Thymus (tissue), 11 donors: ENCODE measurements around the gene ZNF629. TPM values are rescaled to one million over a fixed set of nuclear protein-coding genes. Genes with fewer than 3 reads are reported as not detected.
A peak's percentile ranks its signal among the peaks of the same experiment; 100 is the strongest.

Source experiments
- DNase-seq, 9 donors: peaks; one replicate each; pipeline ENCODE4 v3.0.0-alpha.2; 2013; ENCODE audit warnings: low spot score in 9 of 9, low read depth in 6 of 9, missing footprints in 1 of 9
- H3K27ac ChIP-seq, 2 donors: one replicate each; pipeline ENCODE4 v1.5.1; 2013; ENCODE audit warnings: control low read depth in 1 of 2, low read depth in 1 of 2, low read length in 1 of 2, mild to moderate bottlenecking in 1 of 2, moderate library complexity in 1 of 2
- H3K27me3 ChIP-seq, 2 donors: one replicate each; pipeline ENCODE4 v1.5.1; 2013; ENCODE audit warnings: low read length in 1 of 2; ENCODE audit not compliant: control insufficient read depth in 2 of 2, insufficient read depth in 1 of 2
- H3K36me3 ChIP-seq, 2 donors: one replicate each; pipeline ENCODE4 v1.5.1; 2013; ENCODE audit warnings: low read length in 1 of 2, mild to moderate bottlenecking in 1 of 2, moderate library complexity in 1 of 2; ENCODE audit not compliant: control insufficient read depth in 2 of 2, insufficient read depth in 2 of 2
- H3K4me1 ChIP-seq, 2 donors: one replicate each; pipeline ENCODE4 v1.5.1; 2013; ENCODE audit warnings: low read length in 2 of 2; ENCODE audit not compliant: control insufficient read depth in 2 of 2, insufficient read depth in 2 of 2
- H3K4me3 ChIP-seq, 2 donors: one replicate each; pipeline ENCODE4 v1.5.1; 2013; ENCODE audit warnings: low read length in 2 of 2, control low read depth in 1 of 2, mild to moderate bottlenecking in 1 of 2
- H3K9me3 ChIP-seq, 2 donors: one replicate each; pipeline ENCODE4 v1.5.1; 2013; ENCODE audit warnings: low read length in 1 of 2, mild to moderate bottlenecking in 1 of 2; ENCODE audit not compliant: control insufficient read depth in 2 of 2, insufficient read depth in 1 of 2
- WGBS: extraction: QIAGEN DNeasy Blood & Tissue Kit; methylation state at CpG from one replicate; pipeline ENCODE4 v1.1.7; 2013; 5-methylcytosine and 5-hydroxymethylcytosine counted together
- polyA plus RNA-seq: library from polyadenylated mRNA; stranded (reverse); fragments of 200-250 nt; gene quantifications from one replicate; pipeline ENCODE4 v1.2.3, GENCODE V29; 2013
- total RNA-seq: library from RNA; stranded (reverse); fragments of 120-200 nt; gene quantifications from one replicate; pipeline ENCODE4 v1.2.4, GENCODE V29; 2013
- donor health status: healthy.

Gene ZNF629
- total and polyA plus RNA-seq, 2 donors, result 4.6 to 5.0 TPM

GRCh38 chr16:30764086-30764485 lies 22.9 kb downstream of the ZNF629 start:
- peaks cover 52 to 58% of the 10 kb centered on the region in 2 donors for H3K36me3 ChIP-seq
- no peak overlapping the region for H3K27ac ChIP-seq
- no peaks in the 10 kb centered on the region for H3K9me3 ChIP-seq
- H3K4me1 ChIP-seq, result peaks cover 8 to 22% of the 10 kb centered on the region in 2 donors
- no peak overlapping the region for H3K4me3 ChIP-seq
- WGBS, result 98% methylated on average over 11 of the region's 11 CpGs
- DNase-seq, result no peak
- H3K27me3 ChIP-seq, result no peaks in the 10 kb centered on the region

GRCh38 chr16:30762991-30763725 lies 23.8 kb downstream of the ZNF629 start:
- DNase-seq, result no peak
- no peaks in the 10 kb centered on the region for H3K27me3 ChIP-seq
- peaks cover 43 to 53% of the 10 kb centered on the region in 2 donors for H3K36me3 ChIP-seq
- H3K4me3 ChIP-seq, result peak overlapping the region; percentile 57 to 66
- H3K9me3 ChIP-seq, result no peaks in the 10 kb centered on the region
- H3K27ac ChIP-seq, result peak overlapping the region in 1 of 2 donors; percentile 80
- 86% methylated on average over 15 of the region's 15 CpGs for WGBS
- peaks cover 8 to 22% of the 10 kb centered on the region in 2 donors for H3K4me1 ChIP-seq

GRCh38 chr16:30761928-30762902 lies 24.8 kb downstream of the ZNF629 start, which contains the start of the genes CFAP119 and RNF40:
Gene CFAP119, minus strand, starts transcription at chr16:30762062. Its CDS starts 314 bp downstream, at chr16:30761748.
Gene RNF40, plus strand, starts transcription at chr16:30762322. Its CDS starts 224 bp downstream, at chr16:30762546.
- DNase-seq, result peak; percentile 85 to 95 (median 90)
- 1% methylated on average over 60 of the region's 60 CpGs for WGBS
- peaks cover 39 to 51% of the 10 kb centered on the region in 2 donors for H3K36me3 ChIP-seq
- H3K27ac ChIP-seq, result peak within 1 kb of the TSS; percentile 75 to 80
- no peaks in the 10 kb centered on the region for H3K9me3 ChIP-seq
- peaks cover 8 to 22% of the 10 kb centered on the region in 2 donors for H3K4me1 ChIP-seq
- peak within 1 kb of the TSS; percentile 57 to 66 for H3K4me3 ChIP-seq
- H3K27me3 ChIP-seq, result no peaks in the 10 kb centered on the region

- no peaks in the 10 kb centered on the region for H3K9me3 ChIP-seq
- peak in 2 of 9 donors; percentile 22 to 54 for DNase-seq
- peak overlapping the region; percentile 57 to 66 for H3K4me3 ChIP-seq
- H3K27ac ChIP-seq, result peak overlapping the region; percentile 62 to 80
- H3K27me3 ChIP-seq, result no peaks in the 10 kb centered on the region
- 1% methylated on average over 64 of the region's 64 CpGs for WGBS
- H3K36me3 ChIP-seq, result peaks cover 39 to 51% of the 10 kb centered on the region in 2 donors
- H3K4me1 ChIP-seq, result peaks cover 8 to 22% of the 10 kb centered on the region in 2 donors
Observed at GRCh38 chr16:30761427-30761927, 25.5 kb downstream of the ZNF629 start.

GRCh38 chr16:30760577-30761426 lies 26.2 kb downstream of the ZNF629 start:
- no peak overlapping the region for H3K27ac ChIP-seq
- peak overlapping the region; percentile 57 to 66 for H3K4me3 ChIP-seq
- peaks cover 39 to 50% of the 10 kb centered on the region in 2 donors for H3K36me3 ChIP-seq
- H3K9me3 ChIP-seq, result no peaks in the 10 kb centered on the region
- H3K4me1 ChIP-seq, result peaks cover 8 to 22% of the 10 kb centered on the region in 2 donors
- DNase-seq, result no peak
- no peaks in the 10 kb centered on the region for H3K27me3 ChIP-seq
- 31% methylated on average over 26 of the region's 26 CpGs for WGBS

GRCh38 chr16:30760001-30760559 lies 26.9 kb downstream of the ZNF629 start:
- WGBS, result 97% methylated on average over 7 of the region's 7 CpGs
- Histone ChIP-seq H3K4me1 (peaks cover 8 to 22% of the 10 kb centered on the region in 2 donors), H3K9me3 (no peaks in the 10 kb centered on the region), H3K27me3 (no peaks in the 10 kb centered on the region), H3K27ac (no peak overlapping the region), H3K4me3 (no peak overlapping the region), H3K36me3 (peaks cover 38 to 48% of the 10 kb centered on the region in 2 donors)
- no peak for DNase-seq

- 56% methylated on average over 10 of the region's 10 CpGs for WGBS
- no peak for DNase-seq
- H3K36me3 ChIP-seq, result peaks cover 38 to 47% of the 10 kb centered on the region in 2 donors
- no peak overlapping the region for H3K27ac ChIP-seq
- no peaks in the 10 kb centered on the region for H3K9me3 ChIP-seq
- H3K27me3 ChIP-seq, result no peaks in the 10 kb centered on the region
- no peak overlapping the region for H3K4me3 ChIP-seq
- peaks cover 8 to 22% of the 10 kb centered on the region in 2 donors for H3K4me1 ChIP-seq
Observed at GRCh38 chr16:30758988-30759491, 28.0 kb downstream of the ZNF629 start.

GRCh38 chr16:30757316-30757715 lies 29.7 kb downstream of the ZNF629 start:
- H3K4me3 ChIP-seq, result no peak overlapping the region
- 97% methylated on average over 7 of the region's 7 CpGs for WGBS
- peaks cover 0 to 12% of the 10 kb centered on the region in 2 donors for H3K4me1 ChIP-seq
- H3K27me3 ChIP-seq, result no peaks in the 10 kb centered on the region
- peaks cover 40 to 50% of the 10 kb centered on the region in 2 donors for H3K36me3 ChIP-seq
- H3K27ac ChIP-seq, result no peak overlapping the region
- DNase-seq, result no peak
- no peaks in the 10 kb centered on the region for H3K9me3 ChIP-seq
